H1 (cell line): ENCODE results near the gene USF1. TPM values are rescaled to one million over a fixed set of nuclear protein-coding genes. Genes with fewer than 3 reads are reported as not detected.
A peak's percentile ranks its signal among the peaks of the same experiment; 100 is the strongest.

Source experiments
- BCL11A ChIP-seq, 2 experiments: IDR thresholded peaks; one replicate each; pipeline ENCODE4 v1.6.1; 2011; ENCODE audit warnings: low read depth in 2 of 2, low read length in 2 of 2, mild to moderate bottlenecking in 2 of 2
- KDM4A ChIP-seq: IDR thresholded peaks from one replicate; pipeline ENCODE4 v1.7.1; 2012; ENCODE audit warnings: low read depth, mild to moderate bottlenecking, moderate library complexity, low read length, inconsistent platforms; ENCODE audit not compliant: severe bottlenecking
- TAF1 ChIP-seq: IDR thresholded peaks from 2 replicates; pipeline ENCODE4 v1.6.1; 2011; ENCODE audit warnings: mild to moderate bottlenecking, low read depth, low read length
- TAF7 ChIP-seq: optimal IDR thresholded peaks from 2 replicates; pipeline ENCODE3; 2011; ENCODE audit warnings: low read depth, mild to moderate bottlenecking, inconsistent platforms, low read length, moderate library complexity, borderline replicate concordance
- TCF12 ChIP-seq: IDR thresholded peaks from 2 replicates; pipeline ENCODE4 v1.6.1; 2011; ENCODE audit warnings: low read depth, mild to moderate bottlenecking, low read length
- polyA plus RNA-seq, 7 experiments: library from polyadenylated mRNA; depleted of rRNA in 3 of 7; stranded (reverse) in 5 of 7; unstranded in 2 of 7; fragments of >200 nt in 5 of 7; fragments of 200-250 nt in 2 of 7; gene quantifications; 1 replicate in 5 of 7; 2 replicates in 1 of 7; 4 replicates in 1 of 7; pipeline versions ENCODE4 v1.2.1 to v1.2.3, GENCODE V29; 2011 to 2013; ENCODE audit warnings: missing spikeins in 2 of 7, mixed read lengths in 2 of 7
- total RNA-seq: library from RNA; stranded (reverse); fragmentation: NEBNext Ultra II Directional; extraction: Animal tissue kit (Norgen Biotek cat#: 25700); gene quantifications from 2 replicates; pipeline ENCODE4 v1.2.1, GENCODE V29; 2021
- TF ChIP-seq, protein P1 (sequence below), 3 experiments: IDR thresholded peaks; 1 replicate in 2 of 3; 2 replicates in 1 of 3; pipeline versions ENCODE4 v1.5.1 to v1.6.1; 2011; ENCODE audit warnings: low read length in 3 of 3, mild to moderate bottlenecking in 3 of 3, inconsistent platforms in 2 of 3, low read depth in 1 of 3, moderate library complexity in 1 of 3; ENCODE audit not compliant: insufficient read depth in 1 of 3; ENCODE audit errors: control extremely low read depth in 1 of 3

The USF1 gene
- total and polyA plus RNA-seq, 2 of the 8 experiments (the other 6 are each of a cell fraction or from before 2014, with no cell fraction given): 45.7 to 68.9 TPM

DNA sequence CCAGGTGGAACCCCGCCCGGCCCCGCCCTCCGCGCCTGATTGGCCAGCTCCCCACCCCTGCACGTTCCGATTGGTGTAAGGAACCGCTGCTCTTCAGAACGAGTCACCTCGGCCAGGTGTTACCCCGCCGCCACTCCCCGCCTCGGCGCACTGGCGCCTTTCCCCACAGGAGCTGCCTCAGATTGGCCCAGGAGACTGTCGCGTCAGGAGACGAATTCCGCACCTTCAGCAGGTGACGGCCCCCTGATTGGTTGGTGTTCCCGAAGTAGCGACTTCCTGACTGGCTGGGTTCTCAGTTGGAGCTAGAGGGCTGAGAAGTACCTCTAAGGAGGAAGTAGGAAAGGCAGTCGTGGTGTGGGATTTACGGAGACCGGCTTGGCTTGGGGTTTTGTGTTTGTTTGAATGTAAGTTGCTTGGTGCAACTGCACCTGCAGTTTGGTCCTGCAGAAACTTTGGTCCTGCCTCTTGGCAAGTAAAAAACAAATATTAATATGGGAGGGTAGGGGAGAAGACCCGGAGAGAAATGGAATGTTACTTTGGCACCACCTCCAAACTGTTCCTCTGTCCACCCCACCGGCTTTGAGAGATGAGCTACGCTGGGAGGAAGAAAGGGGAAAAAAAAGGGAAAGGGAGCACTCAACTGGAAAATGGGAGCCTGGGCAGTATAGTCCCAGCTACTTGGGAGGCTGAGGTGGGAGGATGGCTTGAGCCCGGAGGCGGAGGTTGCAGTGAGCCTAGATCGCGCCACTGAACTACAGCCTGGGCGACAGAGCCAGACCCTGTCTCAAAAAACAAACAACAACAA, 24.4 kb downstream of the USF1 start (continued):
- TF ChIP-seq TAF1: peak; percentile 94
- TF ChIP-seq, protein P1, sequence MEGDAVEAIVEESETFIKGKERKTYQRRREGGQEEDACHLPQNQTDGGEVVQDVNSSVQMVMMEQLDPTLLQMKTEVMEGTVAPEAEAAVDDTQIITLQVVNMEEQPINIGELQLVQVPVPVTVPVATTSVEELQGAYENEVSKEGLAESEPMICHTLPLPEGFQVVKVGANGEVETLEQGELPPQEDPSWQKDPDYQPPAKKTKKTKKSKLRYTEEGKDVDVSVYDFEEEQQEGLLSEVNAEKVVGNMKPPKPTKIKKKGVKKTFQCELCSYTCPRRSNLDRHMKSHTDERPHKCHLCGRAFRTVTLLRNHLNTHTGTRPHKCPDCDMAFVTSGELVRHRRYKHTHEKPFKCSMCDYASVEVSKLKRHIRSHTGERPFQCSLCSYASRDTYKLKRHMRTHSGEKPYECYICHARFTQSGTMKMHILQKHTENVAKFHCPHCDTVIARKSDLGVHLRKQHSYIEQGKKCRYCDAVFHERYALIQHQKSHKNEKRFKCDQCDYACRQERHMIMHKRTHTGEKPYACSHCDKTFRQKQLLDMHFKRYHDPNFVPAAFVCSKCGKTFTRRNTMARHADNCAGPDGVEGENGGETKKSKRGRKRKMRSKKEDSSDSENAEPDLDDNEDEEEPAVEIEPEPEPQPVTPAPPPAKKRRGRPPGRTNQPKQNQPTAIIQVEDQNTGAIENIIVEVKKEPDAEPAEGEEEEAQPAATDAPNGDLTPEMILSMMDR (IDR thresholded peaks at IDR 0.05; ENCODE audit: control extremely low read depth in 1 of 3, insufficient read depth in 1 of 3, low read depth in 1 of 3, low read length in 3 of 3): no peak; a peak in 1 of 4 replicates
- no peak for TF ChIP-seq KDM4A
- peak; percentile 52; the same call in 1 of the 2 replicates for TF ChIP-seq TCF12
- no peak for TF ChIP-seq BCL11A (IDR thresholded peaks at IDR 0.05; ENCODE audit: low read depth in 2 of 2, low read length in 2 of 2)
- TF ChIP-seq TAF7: peak; percentile 82
